ENCODE data around the gene TPP2. TPM values are rescaled to one million over a fixed set of nuclear protein-coding genes. Genes with fewer than 3 reads are reported as not detected.

The TPP2 gene
- total RNA-seq, 1 donor from 2014 or later, result 61.1 TPM

DNA sequence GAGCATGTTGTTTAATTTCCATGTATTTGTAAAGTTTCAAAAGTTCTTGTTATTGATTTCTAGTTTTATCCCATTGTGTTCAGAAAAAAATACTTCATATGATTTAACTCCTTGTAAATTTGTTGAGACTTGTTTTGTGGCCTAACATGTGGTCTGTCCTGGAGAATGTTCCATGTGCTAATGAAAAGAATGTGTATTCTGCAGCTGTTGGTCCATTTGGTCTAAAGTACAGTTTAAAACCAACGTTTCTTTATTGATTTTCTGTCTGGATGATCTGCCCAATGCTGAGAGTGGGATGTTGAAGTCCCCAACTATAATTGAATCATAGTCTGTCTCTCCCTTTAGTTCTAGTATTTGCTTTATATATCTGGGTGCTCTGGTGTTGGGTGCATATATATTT, 34.9 kb upstream of the TPP2 start:
- TF ChIP-seq, protein P1, sequence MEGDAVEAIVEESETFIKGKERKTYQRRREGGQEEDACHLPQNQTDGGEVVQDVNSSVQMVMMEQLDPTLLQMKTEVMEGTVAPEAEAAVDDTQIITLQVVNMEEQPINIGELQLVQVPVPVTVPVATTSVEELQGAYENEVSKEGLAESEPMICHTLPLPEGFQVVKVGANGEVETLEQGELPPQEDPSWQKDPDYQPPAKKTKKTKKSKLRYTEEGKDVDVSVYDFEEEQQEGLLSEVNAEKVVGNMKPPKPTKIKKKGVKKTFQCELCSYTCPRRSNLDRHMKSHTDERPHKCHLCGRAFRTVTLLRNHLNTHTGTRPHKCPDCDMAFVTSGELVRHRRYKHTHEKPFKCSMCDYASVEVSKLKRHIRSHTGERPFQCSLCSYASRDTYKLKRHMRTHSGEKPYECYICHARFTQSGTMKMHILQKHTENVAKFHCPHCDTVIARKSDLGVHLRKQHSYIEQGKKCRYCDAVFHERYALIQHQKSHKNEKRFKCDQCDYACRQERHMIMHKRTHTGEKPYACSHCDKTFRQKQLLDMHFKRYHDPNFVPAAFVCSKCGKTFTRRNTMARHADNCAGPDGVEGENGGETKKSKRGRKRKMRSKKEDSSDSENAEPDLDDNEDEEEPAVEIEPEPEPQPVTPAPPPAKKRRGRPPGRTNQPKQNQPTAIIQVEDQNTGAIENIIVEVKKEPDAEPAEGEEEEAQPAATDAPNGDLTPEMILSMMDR (conservative IDR thresholded peaks at IDR 0.05; ENCODE audit: low read depth, low read length), result no peak
- no peak overlapping the region for H3K4me3 ChIP-seq (ENCODE audit: low read depth, low read length)
- no peak for DNase-seq (ENCODE audit: low read depth)

DNA sequence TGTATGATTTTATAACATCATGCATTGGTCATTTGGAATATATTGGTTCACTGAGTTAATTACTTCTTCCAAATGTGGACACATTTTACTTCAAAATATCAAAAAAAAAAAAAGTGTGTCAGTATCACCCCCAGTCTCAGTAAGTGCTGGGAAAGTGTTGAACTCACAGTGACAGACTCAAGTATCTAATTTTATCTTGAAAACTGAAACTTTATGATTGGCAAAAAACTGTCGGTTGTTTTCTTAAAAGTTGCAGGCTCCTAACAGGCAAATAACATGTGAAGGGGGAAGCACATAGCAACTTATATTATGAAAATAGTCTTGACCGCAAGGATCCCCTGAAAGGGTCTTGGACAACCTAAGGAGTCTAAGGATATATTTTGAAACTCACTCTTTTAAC, 33.5 kb upstream of the TPP2 start:
- DNase-seq (ENCODE audit: low read depth), result no peak
- TF ChIP-seq, protein P1 (conservative IDR thresholded peaks at IDR 0.05; ENCODE audit: low read depth, low read length), result no peak
- no peak overlapping the region for H3K4me3 ChIP-seq (ENCODE audit: low read depth, low read length)

- H3K4me3 ChIP-seq (ENCODE audit: low read depth, low read length), result no peak overlapping the region
- DNase-seq (ENCODE audit: low read depth), result no peak
- TF ChIP-seq, protein P1 (conservative IDR thresholded peaks at IDR 0.05; ENCODE audit: low read depth, low read length), result no peak
These were observed 32.2 kb upstream of the TPP2 start for GRCh38 chr13:102564564-102564963.

- TF ChIP-seq, protein P1 (conservative IDR thresholded peaks at IDR 0.05; ENCODE audit: low read depth, low read length), result no peak
- H3K4me3 ChIP-seq (ENCODE audit: low read depth, low read length), result no peak overlapping the region
- DNase-seq (ENCODE audit: low read depth), result no peak
These were observed 30.3 kb upstream of the TPP2 start for GRCh38 chr13:102566513-102566912.

- H3K4me3 ChIP-seq (ENCODE audit: low read depth, low read length), result no peak overlapping the region
- TF ChIP-seq, protein P1 (conservative IDR thresholded peaks at IDR 0.05; ENCODE audit: low read depth, low read length), result no peak
- no peak for DNase-seq (ENCODE audit: low read depth)
These were observed 28.9 kb upstream of the TPP2 start for GRCh38 chr13:102567857-102568256.

DNA sequence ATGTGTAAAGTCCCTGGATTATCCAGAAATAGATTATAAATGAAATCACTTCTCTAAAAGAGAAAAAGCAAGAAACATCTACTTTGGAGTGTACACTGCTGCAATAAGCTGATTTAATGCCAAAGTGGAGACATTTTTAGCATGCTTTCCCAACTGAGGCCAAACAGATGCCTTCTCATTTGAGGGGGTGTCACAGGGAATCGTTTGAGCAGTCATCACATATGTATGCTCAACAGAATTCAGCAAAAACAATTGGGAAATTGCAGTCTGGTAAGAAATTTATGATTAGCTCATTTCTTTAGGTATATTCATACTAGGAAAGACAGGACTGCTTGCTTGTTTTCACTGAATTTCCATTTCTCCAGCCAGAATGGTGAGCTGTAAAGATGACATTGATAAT, 27.3 kb upstream of the TPP2 start:
- DNase-seq (ENCODE audit: low read depth), result no peak
- H3K4me3 ChIP-seq (ENCODE audit: low read depth, low read length), result no peak overlapping the region
- TF ChIP-seq, protein P1 (conservative IDR thresholded peaks at IDR 0.05; ENCODE audit: low read depth, low read length), result no peak

DNA sequence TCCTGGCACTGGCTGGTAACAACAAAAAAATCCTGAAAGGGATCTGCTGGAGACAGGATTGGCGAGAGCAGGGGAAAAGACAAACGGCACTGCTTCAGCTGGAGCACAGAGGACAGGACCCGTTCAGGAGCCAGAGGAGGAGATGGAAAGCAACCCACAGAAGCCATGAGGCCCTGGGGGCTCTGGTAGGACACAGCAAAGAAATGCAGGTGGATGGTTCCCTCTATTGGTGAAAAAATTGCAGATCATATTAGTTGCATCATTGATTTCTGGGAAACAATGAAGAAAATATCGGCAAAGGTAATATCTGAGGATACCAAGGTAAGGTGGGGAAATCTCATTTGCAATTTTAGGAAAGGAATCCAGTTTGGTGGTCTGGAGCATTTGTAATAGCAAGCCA, 25.7 kb upstream of the TPP2 start:
- no peak for DNase-seq (ENCODE audit: low read depth)
- TF ChIP-seq, protein P1 (conservative IDR thresholded peaks at IDR 0.05; ENCODE audit: low read depth, low read length), result peak; percentile 21
- H3K4me3 ChIP-seq (ENCODE audit: low read depth, low read length), result no peak overlapping the region

Data from epithelial cell of proximal tubule (primary cell).